H9 (cell line): ENCODE data around the gene BARX2. TPM values are rescaled to one million over a fixed set of nuclear protein-coding genes. Genes with fewer than 3 reads are reported as not detected.

Source experiments
- DNase-seq: peaks from one replicate; pipeline ENCODE4 v3.0.0-alpha.2; 2017
- H2AFZ ChIP-seq: one replicate; pipeline ENCODE4 v1.6.1; 2013; ENCODE audit warnings: mild to moderate bottlenecking, low read length, control low read depth, moderate library complexity
- H2AK5ac ChIP-seq: 2 replicates; pipeline ENCODE4 v1.6.1; 2013; ENCODE audit warnings: low read length, control low read depth, mixed read lengths; ENCODE audit not compliant: insufficient read length
- H2BK120ac ChIP-seq: one replicate; pipeline ENCODE4 v1.6.1; 2013; ENCODE audit warnings: low read depth, mild to moderate bottlenecking, low read length, control low read depth, inconsistent platforms; ENCODE audit not compliant: poor library complexity, severe bottlenecking
- H2BK12ac ChIP-seq: 2 replicates; pipeline ENCODE4 v1.6.1; 2013; ENCODE audit warnings: low read length, control low read depth, mixed read lengths, low read depth; ENCODE audit not compliant: insufficient read length
- H2BK15ac ChIP-seq: 2 replicates; pipeline ENCODE4 v1.6.1; 2013; ENCODE audit warnings: low read depth, low read length, control low read depth
- H2BK20ac ChIP-seq: one replicate; pipeline ENCODE4 v1.6.1; 2013; ENCODE audit warnings: low read depth, mild to moderate bottlenecking, low read length, control low read depth, inconsistent platforms; ENCODE audit not compliant: poor library complexity, severe bottlenecking
- H2BK5ac ChIP-seq: 2 replicates; pipeline ENCODE4 v1.6.1; 2013; ENCODE audit warnings: low read length, control low read depth, mixed read lengths; ENCODE audit not compliant: insufficient read length
- H3K14ac ChIP-seq: 2 replicates; pipeline ENCODE4 v1.6.1; 2013; ENCODE audit warnings: low read length, control low read depth; ENCODE audit not compliant: insufficient read depth
- H3K18ac ChIP-seq: 2 replicates; pipeline ENCODE4 v1.6.1; 2013; ENCODE audit warnings: low read depth, mild to moderate bottlenecking, mixed read lengths, low read length, control low read depth; ENCODE audit not compliant: insufficient read length
- H3K23ac ChIP-seq: 2 replicates; pipeline ENCODE4 v1.6.1; 2013; ENCODE audit warnings: low read length, control low read depth, mixed read lengths, low read depth; ENCODE audit not compliant: insufficient read length
- H3K23me2 ChIP-seq: 2 replicates; pipeline ENCODE4 v1.6.1; 2013; ENCODE audit warnings: low read depth, mild to moderate bottlenecking, mixed read lengths, low read length, control low read depth; ENCODE audit not compliant: insufficient read length, poor library complexity, severe bottlenecking
- H3K27ac ChIP-seq: 2 replicates; pipeline ENCODE4 v1.5.1; 2013; ENCODE audit warnings: low read length, control low read depth, mixed read lengths, low read depth; ENCODE audit not compliant: insufficient read length
- H3K27me3 ChIP-seq: 2 replicates; pipeline ENCODE4 v1.6.1; 2013; ENCODE audit warnings: low read length, control low read depth, inconsistent platforms; ENCODE audit not compliant: insufficient read depth
- H3K4ac ChIP-seq: 2 replicates; pipeline ENCODE4 v1.6.1; 2013; ENCODE audit warnings: low read depth, mild to moderate bottlenecking, control low read depth, inconsistent platforms, low read length, moderate library complexity
- H3K4me1 ChIP-seq: 2 replicates; pipeline ENCODE4 v1.6.1; 2013; ENCODE audit warnings: low read length, control low read depth, inconsistent platforms; ENCODE audit not compliant: insufficient read depth
- H3K4me2 ChIP-seq: 2 replicates; pipeline ENCODE4 v1.6.1; 2013; ENCODE audit warnings: low read length, control low read depth, mixed read lengths; ENCODE audit not compliant: insufficient read length, insufficient read depth
- H3K56ac ChIP-seq: 2 replicates; pipeline ENCODE4 v1.6.1; 2013; ENCODE audit warnings: low read depth, mild to moderate bottlenecking, mixed read lengths, low read length, control low read depth; ENCODE audit not compliant: insufficient read length
- H3K79me1 ChIP-seq: 2 replicates; pipeline ENCODE4 v1.6.1; 2013; ENCODE audit warnings: low read depth, mild to moderate bottlenecking, moderate library complexity, low read length, control low read depth, inconsistent platforms; ENCODE audit not compliant: insufficient read depth, poor library complexity, severe bottlenecking
- H3K79me2 ChIP-seq: 2 replicates; pipeline ENCODE4 v1.6.1; 2013; ENCODE audit warnings: low read length, control low read depth, inconsistent platforms; ENCODE audit not compliant: insufficient read depth
- H3K9ac ChIP-seq: 2 replicates; pipeline ENCODE4 v1.6.1; 2013; ENCODE audit warnings: low read length, control low read depth, mixed read lengths; ENCODE audit not compliant: insufficient read length; ENCODE audit errors: extremely low read depth
- H3K9me3 ChIP-seq: one replicate; pipeline ENCODE4 v1.6.1; 2013; ENCODE audit warnings: low read depth, low read length, inconsistent platforms; ENCODE audit not compliant: control insufficient read depth
- H3T11ph ChIP-seq: one replicate; pipeline ENCODE4 v1.6.1; 2013; ENCODE audit warnings: mild to moderate bottlenecking, low read length, control low read depth, inconsistent platforms
- H4K20me1 ChIP-seq: one replicate; pipeline ENCODE4 v1.6.1; 2013; ENCODE audit not compliant: control insufficient read depth, insufficient read length, insufficient read depth
- H4K5ac ChIP-seq: 2 replicates; pipeline ENCODE4 v1.6.1; 2013; ENCODE audit warnings: low read depth, mild to moderate bottlenecking, mixed read lengths, low read length, control low read depth; ENCODE audit not compliant: insufficient read length
- H4K8ac ChIP-seq: replicated peaks from 2 replicates; pipeline ENCODE4 v1.6.1; 2013; ENCODE audit warnings: low read length, control low read depth, mixed read lengths, low read depth; ENCODE audit not compliant: insufficient read length
- H4K91ac ChIP-seq: 2 replicates; pipeline ENCODE4 v1.6.1; 2013; ENCODE audit warnings: low read depth, mild to moderate bottlenecking, moderate library complexity, mixed read lengths, low read length, control low read depth; ENCODE audit not compliant: insufficient read length
- H3K27ac Mint-ChIP-seq, 3 experiments: 2 replicates in 2 of 3; 3 replicates in 1 of 3; pipeline ENCODE4 v1.8.0; 2020 to 2021; ENCODE audit warnings: mixed read lengths in 3 of 3, mild to moderate bottlenecking in 1 of 3, moderate library complexity in 1 of 3
- H3K27me3 Mint-ChIP-seq: 2 replicates; pipeline ENCODE4 v1.8.0; 2021; ENCODE audit warnings: low read depth, mild to moderate bottlenecking, moderate library complexity, mixed read lengths
- H3K36me3 Mint-ChIP-seq, 3 experiments: 2 replicates in 2 of 3; 3 replicates in 1 of 3; pipeline ENCODE4 v1.8.0; 2020 to 2021; ENCODE audit warnings: low read depth in 3 of 3, mixed read lengths in 3 of 3; ENCODE audit not compliant: insufficient read depth in 1 of 3
- H3K4me1 Mint-ChIP-seq, 2 experiments: 2 replicates each; pipeline ENCODE4 v1.8.0; 2020; ENCODE audit warnings: mixed read lengths in 2 of 2
- H3K4me3 Mint-ChIP-seq, 2 experiments: 2 replicates in 1 of 2; 3 replicates in 1 of 2; pipeline ENCODE4 v1.8.0; 2020 to 2021; ENCODE audit warnings: mild to moderate bottlenecking in 2 of 2, mixed read lengths in 2 of 2, moderate library complexity in 1 of 2
- H3K9me3 Mint-ChIP-seq, 2 experiments: 2 replicates in 1 of 2; 3 replicates in 1 of 2; pipeline ENCODE4 v1.8.0; 2020; ENCODE audit warnings: mild to moderate bottlenecking in 2 of 2, mixed read lengths in 2 of 2, moderate library complexity in 1 of 2
- total RNA-seq: library from RNA; stranded (reverse); gene quantifications from 2 replicates; pipeline ENCODE4 v1.2.1, GENCODE V29; 2021
- TF ChIP-seq, protein P1 (sequence below): fragments of 200-600 bp; sonication (generic); conservative IDR thresholded peaks from 3 replicates; pipeline ENCODE4 v1.8.0; 2021; ENCODE audit warnings: antibody characterized with exemption, mild to moderate bottlenecking

BARX2 gene
- total RNA-seq, 1 experiment from 2014 or later, result not detected

DNA sequence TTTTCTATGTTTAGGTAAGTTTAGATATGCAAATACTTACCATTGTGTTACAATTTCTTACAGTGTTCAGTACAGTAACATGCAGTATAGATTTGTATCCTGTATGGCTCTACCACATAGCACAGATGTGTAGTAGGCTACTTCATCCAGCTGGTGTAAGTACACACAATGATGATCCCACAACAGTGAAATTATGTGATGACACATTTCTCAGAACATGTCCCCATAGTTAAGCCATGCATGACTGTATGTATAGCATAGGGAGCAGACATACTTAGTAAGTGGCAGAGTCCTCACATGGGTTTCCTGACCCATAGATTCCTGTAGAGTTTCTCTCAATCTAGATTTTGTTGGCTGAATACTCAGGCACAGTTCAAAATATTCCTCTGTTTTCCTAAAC, 26.8 kb upstream of the BARX2 start:
- no peak overlapping the region for H4K5ac ChIP-seq
- H2AFZ ChIP-seq, result no peak overlapping the region
- no peaks in the 10 kb centered on the region for H3K4me1 ChIP-seq
- H4K91ac ChIP-seq, result no peak overlapping the region
- DNase-seq, result no peak
- no peak overlapping the region for H2BK12ac ChIP-seq
- no peak overlapping the region for H3K27ac Mint-ChIP-seq
- no peaks in the 10 kb centered on the region for H3K27me3 ChIP-seq
- peaks cover 12% of the 10 kb centered on the region for H3K27me3 Mint-ChIP-seq
- peaks cover 4% of the 10 kb centered on the region in 2 experiments for H3K4me1 Mint-ChIP-seq
- H3K9me3 ChIP-seq, result no peaks in the 10 kb centered on the region
- no peak overlapping the region for H3K56ac ChIP-seq
- no peaks in the 10 kb centered on the region for H3K79me1 ChIP-seq
- H4K20me1 ChIP-seq, result no peaks in the 10 kb centered on the region
- H3K27ac ChIP-seq, result no peak overlapping the region
- no peak overlapping the region for H3K9ac ChIP-seq
- no peak overlapping the region for H3T11ph ChIP-seq
- TF ChIP-seq, protein P1, sequence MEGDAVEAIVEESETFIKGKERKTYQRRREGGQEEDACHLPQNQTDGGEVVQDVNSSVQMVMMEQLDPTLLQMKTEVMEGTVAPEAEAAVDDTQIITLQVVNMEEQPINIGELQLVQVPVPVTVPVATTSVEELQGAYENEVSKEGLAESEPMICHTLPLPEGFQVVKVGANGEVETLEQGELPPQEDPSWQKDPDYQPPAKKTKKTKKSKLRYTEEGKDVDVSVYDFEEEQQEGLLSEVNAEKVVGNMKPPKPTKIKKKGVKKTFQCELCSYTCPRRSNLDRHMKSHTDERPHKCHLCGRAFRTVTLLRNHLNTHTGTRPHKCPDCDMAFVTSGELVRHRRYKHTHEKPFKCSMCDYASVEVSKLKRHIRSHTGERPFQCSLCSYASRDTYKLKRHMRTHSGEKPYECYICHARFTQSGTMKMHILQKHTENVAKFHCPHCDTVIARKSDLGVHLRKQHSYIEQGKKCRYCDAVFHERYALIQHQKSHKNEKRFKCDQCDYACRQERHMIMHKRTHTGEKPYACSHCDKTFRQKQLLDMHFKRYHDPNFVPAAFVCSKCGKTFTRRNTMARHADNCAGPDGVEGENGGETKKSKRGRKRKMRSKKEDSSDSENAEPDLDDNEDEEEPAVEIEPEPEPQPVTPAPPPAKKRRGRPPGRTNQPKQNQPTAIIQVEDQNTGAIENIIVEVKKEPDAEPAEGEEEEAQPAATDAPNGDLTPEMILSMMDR, result no peak
- no peak overlapping the region for H2BK5ac ChIP-seq
- H3K79me2 ChIP-seq, result no peaks in the 10 kb centered on the region
- H3K18ac ChIP-seq, result no peak overlapping the region
- H2BK15ac ChIP-seq, result no peak overlapping the region
- peaks cover 4 to 12% (median 5%) of the 10 kb centered on the region in 3 experiments; a peak in 4 of 7 replicates for H3K36me3 Mint-ChIP-seq
- no peak overlapping the region for H2BK20ac ChIP-seq
- no peak overlapping the region for H3K4me2 ChIP-seq
- peaks cover 11 to 18% of the 10 kb centered on the region in 2 experiments for H3K9me3 Mint-ChIP-seq
- no peak overlapping the region for H3K23ac ChIP-seq
- no peak overlapping the region for H3K4ac ChIP-seq
- H3K14ac ChIP-seq, result no peak overlapping the region
- no peak overlapping the region for H3K4me3 Mint-ChIP-seq
- H3K23me2 ChIP-seq, result no peaks in the 10 kb centered on the region
- no peak overlapping the region for H4K8ac ChIP-seq
- no peak overlapping the region for H2BK120ac ChIP-seq
- H2AK5ac ChIP-seq, result no peak overlapping the region
